Diencephalon (tissue), 1 donor: ENCODE measurements around the gene VENTX. TPM values are rescaled to one million over a fixed set of nuclear protein-coding genes. Genes with fewer than 3 reads are reported as not detected.

Source experiments
- total RNA-seq: library from RNA; depleted of rRNA; stranded (reverse); fragments of >200 nt; gene quantifications from one replicate; pipeline ENCODE4 v1.2.3, GENCODE V29; 2014

The VENTX gene
- 0.23 TPM for total RNA-seq

GRCh38 chr10:133237588-133238465 is at the start of gene VENTX:
TSS of gene VENTX (plus strand) at chr10:133237855. CDS start at chr10:133237915, 60 bp downstream.

DNA sequence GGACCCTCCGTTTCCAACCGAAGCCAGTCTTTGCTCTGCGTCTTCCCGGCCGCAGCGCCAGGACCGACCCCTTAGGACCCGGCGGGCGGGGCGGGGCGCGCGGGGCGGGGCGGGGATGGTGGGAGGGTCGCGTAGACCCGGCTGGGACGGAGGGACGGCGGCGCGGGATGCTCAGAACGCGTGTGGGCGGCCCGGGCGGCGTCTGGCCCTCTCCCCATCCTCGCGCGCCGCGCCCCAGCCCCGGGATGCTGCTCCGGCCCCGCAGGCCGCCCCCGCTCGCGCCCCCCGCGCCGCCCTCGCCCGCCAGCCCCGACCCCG is 7.7 kb upstream of the VENTX start, which contains the start of gene UTF1:
Gene UTF1 (plus strand): TSS at position 174 of the 318 bp plus-strand sequence. CDS start 72 bp downstream, at position 246.

GRCh38 chr10:133276435-133277201 is 39.0 kb downstream of the VENTX start, which contains the start of gene ADAM8:
TSS of gene ADAM8 (minus strand) at chr10:133276868. CDS start at chr10:133276817, 51 bp downstream.

Other genes with a start within 250 kb of the VENTX start
- gene ADGRA1, start 149.9 kb upstream of the VENTX start, total RNA-seq: 12.0 TPM
- 18.5 TPM for gene KNDC1, start 77.6 kb upstream of the VENTX start, total RNA-seq
- not detected for gene UTF1, start 7.6 kb upstream of the VENTX start, total RNA-seq
- gene ADAM8, start 39.0 kb downstream of the VENTX start, total RNA-seq: 1.4 TPM
- gene TUBGCP2, start 71.0 kb downstream of the VENTX start, total RNA-seq: 45.2 TPM
- 8.1 TPM for gene ZNF511, start 71.1 kb downstream of the VENTX start, total RNA-seq
- gene CALY, start 99.0 kb downstream of the VENTX start, total RNA-seq: 36.4 TPM
- not detected for gene PRAP1, start 109.5 kb downstream of the VENTX start, total RNA-seq
- gene FUOM, start 120.2 kb downstream of the VENTX start, total RNA-seq: 6.5 TPM
- gene ECHS1, start 135.5 kb downstream of the VENTX start, total RNA-seq: 48.4 TPM
- 5.1 TPM for gene PAOX, start 141.4 kb downstream of the VENTX start, total RNA-seq
- gene MTG1, start 156.3 kb downstream of the VENTX start, total RNA-seq: 24.0 TPM
- 13.4 TPM for gene SPRN, start 186.8 kb downstream of the VENTX start, total RNA-seq
- gene SCART1, start 216.1 kb downstream of the VENTX start, total RNA-seq: 1.2 TPM